Stimulated activated CD4-positive, alpha-beta T cell treated with anti-CD3 and anti-CD28 coated beads, TNF-alpha, amount 100 ng/mL, for 1 hour (primary cell): ENCODE results near the gene GAL3ST2.
"Not testable (repeated sequence)": the region's sequence is repeated elsewhere in the genome, so short reads cannot be mapped to it uniquely, and the experiment has no call there.

Experiments
- DNase-seq, 3 donors: peaks; one replicate each; pipeline ENCODE4 v3.0.0-alpha.2; 2020; ENCODE audit warnings: low read depth in 3 of 3, low spot score in 1 of 3

GAL3ST2 gene

GRCh38 chr2:241767464-241768250 lies 9.0 kb upstream of the GAL3ST2 start:
- DNase-seq = no peak

GRCh38 chr2:241768251-241768711 lies 8.3 kb upstream of the GAL3ST2 start:
- DNase-seq = no peak

- DNase-seq = no peak
Observed at GRCh38 chr2:241768850-241769249, 7.8 kb upstream of the GAL3ST2 start.

GRCh38 chr2:241769819-241770184 lies 6.8 kb upstream of the GAL3ST2 start:
- no peak for DNase-seq

GRCh38 chr2:241770185-241770935 lies 6.3 kb upstream of the GAL3ST2 start:
- DNase-seq = no peak

- DNase-seq = no peak
Observed at GRCh38 chr2:241770936-241771285, 5.7 kb upstream of the GAL3ST2 start.

GRCh38 chr2:241771286-241772062 lies 5.1 kb upstream of the GAL3ST2 start:
- DNase-seq = no peak

GRCh38 chr2:241772063-241772499 lies 4.5 kb upstream of the GAL3ST2 start:
- DNase-seq = no peak

GRCh38 chr2:241773511-241774418 lies 2.9 kb upstream of the GAL3ST2 start:
- no peak for DNase-seq

GRCh38 chr2:241774419-241775222 lies 2.0 kb upstream of the GAL3ST2 start:
- no peak for DNase-seq

GRCh38 chr2:241775223-241776177 lies 1.1 kb upstream of the GAL3ST2 start:
- no peak for DNase-seq

- DNase-seq = no peak
Observed at GRCh38 chr2:241777170-241777685, 606 bp downstream of the GAL3ST2 start.

GRCh38 chr2:241777686-241778627 lies 1.3 kb downstream of the GAL3ST2 start:
- no peak for DNase-seq

- no peak for DNase-seq
Observed at GRCh38 chr2:241780939-241781569, 4.4 kb downstream of the GAL3ST2 start.

GRCh38 chr2:241782053-241782452 lies 5.4 kb downstream of the GAL3ST2 start:
- DNase-seq = not testable (repeated sequence)

- no peak for DNase-seq
Observed at GRCh38 chr2:241788135-241788534, 11.5 kb downstream of the GAL3ST2 start.

GRCh38 chr2:241788572-241788971 lies 11.9 kb downstream of the GAL3ST2 start:
- DNase-seq = no peak
